IPS DF 4.7 (cell line): Measurements from ENCODE around the gene PAM16.

ENCODE experiments used
- DNase-seq: peaks from one replicate; pipeline ENCODE4 v3.0.0-alpha.2; 2013; ENCODE audit warnings: low spot score; ENCODE audit errors: extremely low read depth

The PAM16 gene

DNA sequence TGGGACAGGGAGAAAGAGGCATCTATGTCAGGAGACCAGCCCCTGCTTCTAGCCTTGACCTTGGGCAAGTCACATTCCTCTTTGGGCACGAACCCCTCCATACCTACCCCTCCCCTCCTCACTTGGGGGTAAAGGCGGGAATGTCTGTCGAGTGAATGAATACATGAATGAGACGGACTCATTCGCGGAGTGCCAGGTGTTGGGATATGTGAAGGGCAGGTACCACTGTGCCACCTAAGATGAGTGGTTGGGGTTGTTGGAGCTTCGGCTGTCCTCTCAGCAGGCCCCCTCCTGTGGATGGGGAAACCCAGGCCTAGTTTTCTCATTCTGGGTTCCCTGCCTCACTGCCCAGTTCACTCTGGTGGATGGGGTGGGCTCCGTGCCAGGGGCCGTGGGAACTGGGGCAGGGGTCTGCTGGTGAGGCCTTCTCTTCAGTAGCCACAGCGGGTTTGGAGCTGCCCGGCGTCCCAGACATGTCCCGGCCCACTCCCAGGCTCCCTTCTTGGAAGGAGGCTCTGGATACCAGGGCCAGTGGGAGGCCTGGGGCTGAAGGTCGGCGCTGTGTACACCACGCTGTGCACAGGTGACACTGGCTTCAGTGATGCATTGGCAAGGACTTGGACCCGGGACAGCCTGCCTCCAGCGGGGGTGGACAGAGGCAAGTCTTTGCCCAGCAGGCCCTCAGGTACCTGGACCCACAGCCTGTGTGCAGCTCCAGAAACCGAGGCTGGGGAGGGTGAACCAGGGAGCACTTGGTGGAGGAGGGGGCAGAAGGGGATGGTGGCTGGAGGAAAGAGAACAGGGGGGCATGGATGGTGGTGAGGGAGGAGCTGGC is 29.6 kb downstream of the PAM16 start:
- DNase-seq: no peak

- no peak for DNase-seq
These were observed 30.5 kb downstream of the PAM16 start for GRCh38 chr16:4320571-4321137.

DNA sequence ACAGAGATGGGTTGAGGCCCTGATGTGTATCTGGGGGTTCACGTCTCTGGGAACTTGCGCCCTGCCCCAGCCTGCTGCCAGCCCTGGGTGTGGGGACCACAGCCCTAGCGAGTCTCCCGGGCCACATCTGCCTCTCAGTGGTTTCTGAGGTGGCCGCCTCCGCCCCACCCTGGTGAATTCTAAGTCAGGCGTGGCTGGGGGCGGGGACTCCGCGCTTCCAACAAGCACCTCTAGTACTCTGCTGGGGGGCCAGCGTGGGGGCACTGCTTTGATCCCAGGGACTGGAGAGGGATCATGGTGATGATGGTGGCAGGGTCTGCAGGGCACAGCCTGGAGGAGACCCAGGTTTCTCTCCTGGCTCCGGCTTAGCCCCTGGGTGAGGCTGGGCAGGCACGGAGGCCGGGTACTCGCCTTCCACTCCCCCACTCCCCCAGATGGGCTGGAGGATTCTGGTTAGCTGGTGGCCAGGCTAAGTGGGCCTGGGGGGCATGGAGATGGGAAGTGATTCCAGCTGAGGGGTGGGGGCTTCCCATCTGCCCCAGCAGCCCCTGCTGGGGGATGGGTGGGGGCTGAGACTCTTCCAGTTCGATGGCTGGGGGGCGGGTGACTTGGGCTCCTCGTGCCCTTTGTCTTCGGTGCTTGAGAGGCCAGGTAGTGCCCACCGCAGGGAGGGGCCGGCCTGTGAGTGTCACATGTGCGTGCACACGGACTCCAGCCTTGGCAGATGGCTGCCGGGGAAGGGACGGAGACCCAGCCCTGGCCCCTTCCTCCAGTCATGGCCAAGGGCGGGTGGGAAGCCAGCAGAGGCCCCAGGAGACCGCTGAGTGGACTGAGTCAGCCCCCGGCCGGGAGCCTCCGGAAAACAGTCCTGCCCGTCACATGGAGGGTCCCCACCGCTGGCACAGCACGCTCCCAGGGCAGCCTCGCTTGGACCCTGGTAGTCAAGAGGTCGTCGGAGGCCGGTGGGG is 31.4 kb downstream of the PAM16 start:
- no peak for DNase-seq

- DNase-seq: no peak
These were observed 32.2 kb downstream of the PAM16 start for GRCh38 chr16:4318967-4319366.

GRCh38 chr16:4318451-4318910 is 32.6 kb downstream of the PAM16 start:
- no peak for DNase-seq

- no peak for DNase-seq
These were observed 33.3 kb downstream of the PAM16 start for GRCh38 chr16:4317532-4318450.

GRCh38 chr16:4316864-4317531 is 34.1 kb downstream of the PAM16 start:
- DNase-seq: no peak

- no peak for DNase-seq
These were observed 34.8 kb downstream of the PAM16 start for GRCh38 chr16:4316108-4316863.

- DNase-seq: no peak
These were observed 35.7 kb downstream of the PAM16 start, which contains the start of gene GLIS2 for GRCh38 chr16:4315186-4316107. Gene GLIS2 (plus strand): TSS chr16:4316067. CDS start chr16:4332281, 16,214 bp downstream.

GRCh38 chr16:4314532-4315185 is 36.5 kb downstream of the PAM16 start:
- DNase-seq: no peak

GRCh38 chr16:4313563-4314531 is 37.3 kb downstream of the PAM16 start:
- no peak for DNase-seq

GRCh38 chr16:4309833-4310266 is 41.3 kb downstream of the PAM16 start:
- no peak for DNase-seq

- DNase-seq: no peak
These were observed 41.9 kb downstream of the PAM16 start for GRCh38 chr16:4309102-4309832.

DNA sequence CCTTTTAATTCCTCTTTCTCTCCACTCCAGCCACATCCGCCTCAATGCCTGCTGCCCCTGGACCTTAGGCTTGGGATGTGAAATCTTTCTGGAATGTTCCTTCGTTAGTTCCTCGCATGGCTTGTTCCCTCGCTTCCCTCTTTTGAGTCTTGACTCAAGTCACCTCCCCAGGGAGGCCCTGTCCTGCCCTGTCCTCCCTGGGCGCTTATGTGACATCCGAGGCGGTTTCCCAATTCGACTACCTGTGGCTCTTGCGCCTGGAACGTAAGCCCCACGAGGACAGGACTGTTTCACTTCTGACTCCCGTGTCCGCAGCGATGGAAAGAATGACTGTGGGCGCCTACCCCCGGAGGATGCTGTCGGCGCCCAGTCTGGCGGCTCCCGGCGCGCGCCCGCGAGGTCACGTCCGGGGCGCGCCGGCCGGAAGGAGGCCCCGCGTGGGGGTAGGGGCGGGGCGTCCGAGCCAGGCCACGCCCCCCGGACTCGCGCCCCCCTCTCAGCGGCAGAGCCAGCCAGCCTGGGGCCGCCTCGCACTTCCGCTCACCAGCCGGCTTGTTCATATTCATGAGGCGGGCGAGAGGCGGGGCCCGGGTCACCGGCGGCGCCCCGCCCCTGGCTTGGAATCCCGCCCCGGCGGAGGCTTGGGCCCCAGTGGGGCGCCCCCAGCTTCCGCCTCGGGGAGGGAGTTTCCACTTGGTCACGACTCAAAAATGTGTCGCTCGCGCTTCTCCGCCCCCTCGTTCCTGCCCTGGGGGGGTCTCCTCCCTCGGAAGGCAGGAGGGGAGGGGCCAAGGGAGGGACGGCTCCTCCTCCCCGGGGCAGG is 43.7 kb downstream of the PAM16 start:
- DNase-seq: no peak
